Esophagus mucosa (tissue), 1 donor: ENCODE measurements around the gene GINS2. TPM values are rescaled to one million over a fixed set of nuclear protein-coding genes. Genes with fewer than 3 reads are reported as not detected.
A peak's percentile ranks its signal among the peaks of the same experiment; 100 is the strongest.

Source experiments
- ATAC-seq: fragments of 200-7000 bp; cut with Tn5 transposase; one replicate; pipeline ENCODE4 v1.9.1; 2020
- total RNA-seq: library from RNA; stranded (reverse); gene quantifications from one replicate; pipeline ENCODE4 v1.2.4, GENCODE V29; 2023
- donor health status: DM: yes; HTN: yes; CAD: no.

GINS2 gene
- total RNA-seq, 1 donor from 2014 or later: 10.9 TPM

GRCh38 chr16:85652431-85653221 is 36.1 kb downstream of the GINS2 start:
- ATAC-seq: peak; percentile 45

GRCh38 chr16:85651629-85652430 is 36.9 kb downstream of the GINS2 start:
- peak; percentile 3 for ATAC-seq

GRCh38 chr16:85650844-85651628 is 37.7 kb downstream of the GINS2 start:
- no peak for ATAC-seq

DNA sequence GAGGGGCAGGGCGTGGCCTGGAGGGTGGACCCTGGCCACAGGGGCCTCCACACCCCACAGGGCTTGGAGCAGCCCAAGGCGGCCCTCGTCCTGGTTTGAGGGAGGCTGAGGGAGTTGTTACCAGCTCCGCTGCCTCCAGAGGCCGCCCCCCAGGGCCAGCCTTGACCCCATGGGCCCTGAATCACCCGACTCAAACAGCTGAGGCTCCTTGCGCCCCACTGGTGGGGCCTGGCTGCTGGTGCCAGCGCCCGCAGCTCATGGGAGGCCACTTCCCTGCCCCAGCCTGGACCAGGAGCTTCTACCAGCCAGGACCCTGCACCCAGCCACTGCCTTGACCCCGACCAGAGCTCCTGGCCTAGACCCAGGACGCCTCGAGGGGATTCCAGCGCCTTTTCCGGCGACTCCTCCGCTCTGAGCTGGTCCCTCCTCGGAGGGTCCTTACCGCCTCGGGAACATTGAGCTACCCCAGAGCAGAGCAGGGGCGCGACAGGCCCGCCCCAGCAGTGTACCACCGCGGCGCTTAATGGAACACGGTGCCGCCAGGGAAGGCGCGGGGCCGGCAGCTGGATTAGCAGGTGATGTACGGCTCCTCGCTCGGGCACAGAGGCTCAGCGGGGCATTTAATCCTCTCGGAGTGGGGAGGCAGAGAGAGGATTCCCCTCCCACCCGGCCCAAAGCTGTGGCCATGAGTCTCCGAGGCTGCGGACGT is 38.5 kb downstream of the GINS2 start:
- no peak for ATAC-seq

DNA sequence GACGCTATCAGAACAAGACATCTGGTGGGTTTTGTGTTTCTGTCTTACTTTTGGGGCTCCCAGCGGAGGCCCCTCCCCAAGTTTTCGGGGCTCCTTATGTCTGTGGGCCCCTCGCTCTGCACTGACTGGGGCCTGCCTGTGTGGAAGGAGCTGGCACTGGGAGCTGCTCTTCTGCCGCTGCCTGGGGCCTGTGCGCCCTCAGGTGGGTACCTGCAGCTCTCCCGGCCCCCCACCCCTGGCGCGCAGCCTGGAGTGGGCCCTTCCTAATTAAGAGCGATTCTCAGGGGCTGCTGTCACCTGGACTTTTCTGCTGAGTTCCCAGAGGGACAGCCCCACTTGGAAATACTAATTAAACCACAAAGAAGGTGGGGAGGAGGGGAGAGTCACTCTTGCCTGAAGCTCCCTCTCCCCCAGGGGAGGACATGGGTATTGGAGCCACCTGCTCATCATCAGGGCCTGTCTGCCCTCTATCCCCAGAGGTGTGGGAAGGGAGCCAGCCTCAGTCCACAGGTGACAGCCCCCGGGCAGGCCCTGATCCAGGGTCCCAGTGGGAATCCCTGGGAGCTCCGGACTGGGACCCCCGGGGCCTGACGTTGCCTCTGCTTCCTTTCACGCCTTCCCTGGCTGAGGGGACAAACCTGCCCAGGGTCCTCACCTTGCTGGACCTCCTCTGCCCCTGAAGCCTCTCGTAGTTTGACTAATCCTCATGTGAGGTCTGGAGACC is 39.2 kb downstream of the GINS2 start:
- no peak for ATAC-seq

GRCh38 chr16:85648805-85649204 is 39.9 kb downstream of the GINS2 start:
- no peak for ATAC-seq

- no peak for ATAC-seq
Observed at GRCh38 chr16:85648070-85648714, 40.6 kb downstream of the GINS2 start.

- no peak for ATAC-seq
Observed at GRCh38 chr16:85646976-85647375, 41.8 kb downstream of the GINS2 start.

GRCh38 chr16:85646358-85646907 is 42.3 kb downstream of the GINS2 start:
- no peak for ATAC-seq

- peak; percentile 78 for ATAC-seq
Observed at GRCh38 chr16:85645021-85645589, 43.6 kb downstream of the GINS2 start.

DNA sequence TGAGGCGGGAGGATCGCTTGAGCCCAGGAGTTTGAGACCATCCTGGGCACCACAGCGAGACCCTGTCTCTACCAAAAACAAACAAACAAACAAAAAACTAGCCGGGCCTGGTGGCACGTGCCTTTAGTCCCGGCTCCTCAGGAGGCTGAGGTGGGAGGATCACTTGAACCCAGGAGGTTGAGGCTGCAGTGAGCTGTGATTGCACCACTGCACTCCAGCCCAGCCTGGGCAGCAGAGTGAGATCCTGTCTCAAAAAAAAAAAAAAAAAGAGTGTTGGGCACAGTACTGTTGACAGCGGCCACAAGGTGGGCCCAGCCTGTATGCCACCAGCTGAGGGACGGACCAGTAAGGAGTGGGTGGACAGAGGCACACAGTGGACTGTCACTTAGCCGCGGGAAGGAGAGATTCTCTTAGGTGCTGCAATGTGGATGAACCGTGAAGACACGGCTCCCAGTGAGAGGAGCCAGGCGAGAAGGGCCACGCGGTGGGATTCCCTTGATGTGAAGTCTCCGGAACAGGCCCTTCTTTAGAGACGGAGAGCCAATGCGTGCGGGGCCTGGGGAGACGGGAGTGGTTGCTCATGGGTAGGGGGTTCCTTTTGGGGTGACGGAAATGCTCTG is 44.6 kb downstream of the GINS2 start:
- no peak for ATAC-seq

DNA sequence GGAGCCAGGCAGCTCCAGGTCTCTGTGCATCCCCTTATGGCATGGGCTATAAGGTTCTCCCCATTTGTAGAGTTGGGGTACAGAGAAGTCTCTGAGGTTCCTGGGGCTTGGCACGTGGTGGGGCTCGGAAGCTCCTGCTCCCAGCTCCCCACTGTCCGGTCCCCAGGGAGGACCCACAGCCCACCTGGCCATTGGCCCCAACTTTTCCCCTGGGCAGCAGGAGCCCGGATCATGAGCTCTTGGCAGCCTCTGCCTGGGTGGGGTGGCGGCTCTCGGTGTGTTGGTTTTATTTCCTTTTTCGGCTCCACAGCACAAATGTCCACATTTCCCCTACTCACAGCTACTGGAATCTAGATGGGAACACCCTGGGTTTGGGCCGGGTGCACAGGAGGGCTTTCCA is 45.1 kb downstream of the GINS2 start:
- ATAC-seq: no peak

- ATAC-seq: no peak
Observed at GRCh38 chr16:85642762-85643358, 45.9 kb downstream of the GINS2 start.

GRCh38 chr16:85641776-85642176 is 47.0 kb downstream of the GINS2 start:
- peak; percentile 51 for ATAC-seq

- no peak for ATAC-seq
Observed at GRCh38 chr16:85641305-85641704, 47.4 kb downstream of the GINS2 start.

DNA sequence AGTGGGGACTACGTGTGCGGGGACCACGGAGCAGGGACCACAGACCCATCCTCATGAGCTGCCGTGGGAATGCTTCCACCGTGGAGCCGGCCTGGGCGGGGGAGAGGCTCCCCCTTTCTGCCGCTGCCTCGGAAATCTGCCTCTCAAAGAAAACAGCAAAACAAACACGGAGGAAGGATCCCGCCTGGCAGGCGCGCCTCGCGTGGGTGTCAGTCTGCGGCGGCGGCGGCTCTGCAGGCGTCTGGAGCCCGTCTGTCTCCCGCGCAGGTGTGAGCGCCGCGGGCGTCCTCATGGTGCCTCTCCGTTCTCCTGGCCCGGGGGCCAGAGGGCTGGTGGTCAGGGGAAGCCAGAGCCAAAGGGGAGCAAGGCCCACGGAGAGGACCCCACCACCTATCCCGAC is 48.2 kb downstream of the GINS2 start:
- no peak for ATAC-seq

DNA sequence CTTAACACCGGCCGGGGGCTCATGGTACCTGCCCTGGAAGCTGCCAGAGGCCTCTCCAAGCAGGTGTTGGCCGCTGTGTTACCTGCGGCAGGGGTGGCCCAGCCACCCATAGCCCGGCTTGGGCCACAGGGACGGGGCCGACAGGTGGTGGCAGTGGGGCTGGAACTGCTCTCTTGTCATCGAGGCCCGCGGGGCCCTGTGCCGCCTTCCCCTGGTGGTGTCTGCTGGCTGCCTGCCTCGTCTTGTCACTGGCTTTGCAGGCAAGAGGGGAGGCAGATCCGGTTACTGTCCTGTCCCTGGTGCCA is 48.5 kb downstream of the GINS2 start:
- ATAC-seq: no peak

- peak; percentile 88 for ATAC-seq
Observed at GRCh38 chr16:85639529-85640253, 49.1 kb downstream of the GINS2 start.
